HG02571 (cell line): ENCODE measurements around the gene OPRL1.
A peak's percentile ranks its signal among the peaks of the same experiment; 100 is the strongest.

Experiments used
- ATAC-seq: cut with Tn5 transposase; IDR thresholded peaks from one replicate; pipeline ENCODE4 v1.9.1; 2021; ENCODE audit warnings: mild to moderate bottlenecking, moderate library complexity; ENCODE audit not compliant: unreplicated experiment

Gene OPRL1

DNA sequence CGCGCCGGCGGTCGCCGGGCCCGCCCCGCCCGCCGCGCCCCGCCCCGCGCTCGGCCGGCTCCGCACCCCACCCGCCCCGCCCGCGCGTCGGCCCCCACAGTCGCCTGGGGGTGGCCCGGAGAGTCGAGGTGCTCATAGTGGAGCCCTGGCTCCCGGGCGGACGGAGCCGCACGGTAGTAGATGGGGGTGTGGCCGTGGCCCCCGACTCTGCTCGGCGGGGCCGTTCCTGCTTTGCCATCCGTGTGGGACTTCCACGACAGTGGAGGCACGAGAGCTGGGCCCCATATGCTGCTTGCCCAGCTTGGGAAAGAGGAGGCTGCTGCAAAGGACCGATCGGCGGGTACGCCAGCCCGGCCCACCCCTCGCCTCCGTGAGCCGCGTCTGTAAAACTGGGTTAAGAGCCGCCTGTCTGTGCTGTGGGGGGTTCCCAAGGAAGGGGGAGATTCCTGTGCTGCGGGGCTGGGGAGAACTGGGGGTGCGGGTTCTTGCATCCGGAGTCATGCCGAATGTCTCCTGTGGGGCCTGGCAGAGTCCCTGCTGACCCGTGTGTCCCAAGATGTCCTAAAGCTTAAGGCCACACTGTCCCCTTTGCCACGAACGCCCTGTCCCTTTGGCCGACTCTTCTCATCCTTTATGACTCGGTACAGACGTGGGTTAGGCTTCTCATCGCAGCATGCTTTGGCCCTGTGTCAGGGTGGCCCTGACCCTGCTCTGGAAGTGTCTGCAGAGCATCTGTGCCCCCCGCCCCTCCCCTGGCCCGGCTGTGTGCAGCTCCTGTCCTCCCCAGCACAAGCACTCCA is at the start of gene OPRL1:
TSS of gene OPRL1 (plus strand) at position 70 of the 800 bp plus-strand sequence. CDS start 12,639 bp downstream, outside the sequence.
- ATAC-seq: no peak

- ATAC-seq: no peak
Measured at GRCh38 chr20:64030371-64031134, 49.3 kb upstream of the OPRL1 start.

- ATAC-seq: no peak
Measured at GRCh38 chr20:64031822-64032314, 48.0 kb upstream of the OPRL1 start.

- ATAC-seq: no peak
Measured at GRCh38 chr20:64032706-64033624, 46.9 kb upstream of the OPRL1 start.

DNA sequence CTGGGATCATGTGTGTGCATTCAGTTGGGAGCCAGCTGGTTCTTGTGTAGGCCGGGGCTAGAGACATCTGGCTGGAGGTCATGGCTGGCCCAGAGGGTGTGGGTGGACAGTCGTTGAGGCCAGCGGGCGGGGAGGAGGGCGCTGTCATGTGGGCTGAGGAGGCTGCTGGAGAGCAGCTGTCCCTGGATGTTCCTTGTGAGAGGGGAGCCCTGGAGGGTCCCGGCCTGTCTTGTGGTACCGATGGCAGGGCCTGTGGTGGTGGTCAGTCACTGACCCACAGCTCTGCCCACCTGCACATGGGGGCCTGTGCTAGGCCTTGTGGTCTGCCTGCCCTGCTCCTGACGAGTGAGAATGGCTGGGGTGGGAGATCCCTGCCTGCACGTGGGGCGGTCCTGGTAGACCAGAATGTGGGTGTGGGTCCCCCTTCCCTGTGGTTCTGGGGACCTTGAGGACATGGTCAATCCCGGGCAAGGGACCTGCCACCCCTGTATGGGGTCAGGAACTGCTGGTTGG is 45.8 kb upstream of the OPRL1 start:
- ATAC-seq: no peak

DNA sequence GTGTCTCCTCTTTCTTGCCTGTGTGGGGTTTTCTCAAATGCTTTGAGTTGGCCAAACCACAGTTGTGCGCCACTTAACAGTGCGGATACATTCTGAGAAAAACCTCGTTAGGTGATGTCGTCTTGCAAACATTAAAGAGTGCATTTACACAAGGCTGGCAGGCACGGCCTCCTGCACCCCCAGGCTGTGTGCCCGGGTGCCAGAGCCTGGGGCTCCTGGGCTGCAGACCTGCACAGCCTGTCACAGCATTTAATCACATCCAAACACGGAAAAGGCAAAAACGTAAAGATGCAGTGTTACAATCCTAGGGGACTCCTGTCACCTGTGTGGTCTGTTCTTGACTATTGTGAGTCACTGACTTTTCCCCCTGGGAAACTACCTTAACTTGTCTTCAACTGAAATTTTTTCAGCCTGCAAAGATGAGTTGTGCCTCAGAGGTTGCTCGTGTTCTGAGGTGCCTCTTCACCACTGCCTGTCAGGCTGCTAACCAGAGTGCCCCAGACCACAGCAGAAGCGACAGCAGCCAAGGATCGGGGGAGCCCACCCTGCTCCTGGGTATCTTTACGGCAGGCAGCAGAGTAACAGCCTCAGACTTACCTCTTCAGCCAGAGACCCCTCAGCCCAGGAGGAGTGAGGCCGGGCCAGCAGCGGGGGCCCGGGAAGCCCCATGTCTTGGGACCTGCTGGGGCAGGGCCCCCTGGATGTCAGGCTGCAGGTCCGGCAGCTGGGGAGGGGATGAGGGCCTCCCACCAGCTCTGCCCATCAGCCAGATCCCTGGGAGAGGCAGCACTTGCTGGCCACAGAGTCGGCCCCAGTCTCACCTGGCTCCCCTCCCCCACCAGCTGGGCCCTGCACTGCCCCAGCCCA is 44.6 kb upstream of the OPRL1 start:
- ATAC-seq: no peak

GRCh38 chr20:64035933-64036345 is 43.9 kb upstream of the OPRL1 start, which contains the start of gene C20orf204:
C20orf204 (plus strand) TSS chr20:64036182; CDS start chr20:64036324, 142 bp downstream.
- ATAC-seq: no peak

DNA sequence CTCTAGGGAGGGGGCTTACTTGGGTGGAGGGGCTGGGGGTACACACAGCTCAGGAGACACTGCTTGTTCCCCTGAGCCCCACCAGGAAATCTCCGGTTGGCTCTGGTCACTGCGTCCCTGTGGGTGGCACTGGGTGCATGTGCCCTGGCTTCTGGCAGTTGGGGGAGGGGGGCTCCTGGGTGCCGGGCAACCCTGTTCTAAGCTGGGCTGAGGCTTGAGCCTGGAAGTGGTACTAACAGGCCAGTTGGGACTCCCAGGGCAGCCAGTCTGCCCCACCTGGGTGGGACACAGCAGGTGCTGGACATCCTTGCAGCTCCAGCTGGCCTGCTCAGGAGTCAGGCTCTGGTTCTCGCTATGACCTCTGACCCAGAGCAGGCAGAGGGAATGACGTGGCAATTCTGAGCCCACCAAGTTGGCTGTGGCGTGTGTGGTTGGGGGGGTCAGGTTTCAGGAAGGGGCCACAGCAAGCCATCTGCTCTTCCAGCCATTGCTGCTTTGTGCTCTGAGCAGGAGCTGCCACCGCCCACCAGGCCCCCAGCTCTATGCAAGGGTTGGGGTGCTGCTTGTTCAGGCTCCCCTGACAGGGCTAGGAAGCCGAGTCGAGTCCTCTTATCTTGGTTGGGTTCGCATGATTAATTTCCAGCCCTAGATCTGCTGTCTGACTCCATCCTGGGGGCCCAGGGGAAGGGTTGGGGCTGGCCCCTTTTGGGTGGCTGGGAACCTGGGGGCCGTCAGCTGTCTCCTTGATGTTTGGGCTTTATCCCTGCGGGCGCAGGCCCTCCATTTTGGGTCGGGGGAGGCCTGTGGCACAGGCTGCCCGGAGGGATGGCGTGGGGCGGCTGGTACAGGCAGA is 43.3 kb upstream of the OPRL1 start:
- no peak for ATAC-seq

DNA sequence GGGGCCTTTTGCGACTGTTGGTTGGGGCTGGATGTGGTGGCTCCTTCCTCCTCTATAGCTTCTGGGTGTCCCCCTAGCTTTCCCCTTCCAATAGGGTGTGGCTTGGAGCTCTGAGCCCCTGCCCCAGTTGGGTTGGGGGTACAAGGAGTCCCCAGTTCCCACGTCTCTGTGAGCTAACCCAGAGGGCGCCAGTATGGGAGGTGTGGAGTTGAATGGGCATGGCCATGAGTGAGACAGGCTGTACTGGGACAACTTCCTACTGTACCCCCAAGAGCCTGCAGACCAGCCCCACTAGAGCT is 42.7 kb upstream of the OPRL1 start:
- no peak for ATAC-seq

GRCh38 chr20:64037498-64038213 is 42.2 kb upstream of the OPRL1 start:
- ATAC-seq: no peak

DNA sequence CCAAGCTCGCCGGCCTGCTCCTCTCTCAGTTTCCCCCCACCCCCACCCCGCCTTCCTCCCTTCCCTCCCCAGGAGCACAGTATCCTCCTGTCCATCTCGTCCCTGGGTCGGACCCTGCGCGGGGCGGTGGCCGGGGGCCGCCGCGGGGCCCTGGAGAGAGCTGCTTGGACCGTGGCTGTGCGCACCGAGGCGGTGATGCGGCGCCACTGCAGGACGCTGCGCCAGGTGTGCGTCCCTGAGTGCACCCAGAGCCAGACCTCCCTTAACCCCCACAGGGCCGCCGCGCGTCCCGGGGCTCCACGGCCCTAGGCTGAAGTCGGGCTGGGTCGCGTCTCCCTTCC is 41.7 kb upstream of the OPRL1 start:
- ATAC-seq: peak; percentile 26

DNA sequence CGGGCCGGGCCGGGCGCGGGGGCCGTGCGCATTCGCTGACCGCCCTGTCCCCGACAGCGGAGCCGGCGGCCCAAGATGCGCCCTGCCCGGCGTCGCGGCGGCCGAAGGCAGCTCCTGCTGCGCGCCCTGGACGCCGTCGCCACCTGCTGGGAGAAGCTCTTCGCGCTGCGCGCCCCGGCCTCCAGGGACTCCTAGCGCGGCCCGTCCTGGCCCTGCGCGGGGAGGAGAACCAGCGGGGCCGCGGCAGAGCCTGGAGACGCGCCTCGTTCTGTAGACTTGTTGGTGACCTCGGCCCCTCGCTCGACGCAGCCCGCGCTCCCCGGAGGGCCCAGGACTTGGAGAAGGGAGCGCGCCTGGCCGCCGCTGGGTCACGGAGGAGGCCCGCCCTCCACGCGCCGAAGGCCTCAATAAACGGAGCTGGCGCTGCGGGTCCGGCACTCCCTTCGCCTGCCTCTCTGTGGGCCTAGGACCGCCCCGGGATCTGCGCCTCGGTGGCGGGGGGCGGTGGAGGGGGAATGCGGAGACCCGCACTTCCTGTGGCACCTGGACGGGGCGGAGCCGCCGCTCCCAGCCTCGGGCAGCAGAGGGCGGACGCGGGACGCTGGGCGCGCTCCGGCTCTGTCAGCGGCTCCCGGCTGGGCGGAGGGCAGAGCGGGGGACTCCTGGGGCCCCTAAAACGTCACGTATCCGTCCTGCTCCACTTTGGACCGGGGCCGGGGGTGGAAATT is 41.2 kb upstream of the OPRL1 start:
- ATAC-seq: peak; percentile 58

DNA sequence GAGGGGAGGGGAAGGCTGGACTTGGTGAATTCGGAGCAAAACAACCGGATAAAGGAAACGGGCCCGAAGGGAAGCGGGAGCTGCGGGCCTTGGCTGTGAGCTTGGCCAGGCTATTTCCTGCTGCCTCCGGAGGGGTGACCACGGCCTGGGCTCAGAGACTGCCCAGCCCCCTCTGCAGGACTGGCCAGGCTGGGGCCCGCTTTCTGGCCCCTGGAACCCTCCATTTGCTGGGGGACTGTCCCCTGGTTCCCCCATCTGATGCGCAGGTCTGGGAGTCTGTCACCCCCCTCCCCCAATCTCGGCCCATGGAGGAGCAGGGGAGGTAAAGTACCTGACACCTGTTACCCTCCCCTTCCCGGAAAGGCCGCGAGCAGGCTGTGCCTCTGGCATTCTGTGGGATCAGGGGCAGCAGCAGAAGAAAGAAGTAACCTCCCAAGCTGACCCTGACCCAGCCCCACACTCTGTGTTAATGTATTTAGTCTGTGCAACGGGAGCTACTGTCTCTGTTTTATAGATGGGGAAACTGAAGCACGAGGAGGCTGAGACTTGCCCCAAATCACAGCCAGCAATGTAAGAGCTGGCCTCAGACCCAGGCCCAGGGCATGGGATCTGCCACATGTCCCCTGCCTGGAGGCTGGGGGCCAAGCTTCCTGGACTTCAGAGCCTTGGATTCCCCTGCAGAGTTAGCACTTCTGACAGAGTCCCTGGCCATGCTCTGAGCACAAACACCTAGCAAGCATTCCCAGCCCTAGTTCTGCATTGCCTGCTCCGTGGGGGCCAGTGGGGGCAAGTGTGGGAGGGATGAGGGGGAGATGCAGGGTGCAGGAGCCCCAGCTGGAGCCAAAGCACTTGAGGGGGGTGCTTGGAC is 40.4 kb upstream of the OPRL1 start:
- ATAC-seq: no peak

DNA sequence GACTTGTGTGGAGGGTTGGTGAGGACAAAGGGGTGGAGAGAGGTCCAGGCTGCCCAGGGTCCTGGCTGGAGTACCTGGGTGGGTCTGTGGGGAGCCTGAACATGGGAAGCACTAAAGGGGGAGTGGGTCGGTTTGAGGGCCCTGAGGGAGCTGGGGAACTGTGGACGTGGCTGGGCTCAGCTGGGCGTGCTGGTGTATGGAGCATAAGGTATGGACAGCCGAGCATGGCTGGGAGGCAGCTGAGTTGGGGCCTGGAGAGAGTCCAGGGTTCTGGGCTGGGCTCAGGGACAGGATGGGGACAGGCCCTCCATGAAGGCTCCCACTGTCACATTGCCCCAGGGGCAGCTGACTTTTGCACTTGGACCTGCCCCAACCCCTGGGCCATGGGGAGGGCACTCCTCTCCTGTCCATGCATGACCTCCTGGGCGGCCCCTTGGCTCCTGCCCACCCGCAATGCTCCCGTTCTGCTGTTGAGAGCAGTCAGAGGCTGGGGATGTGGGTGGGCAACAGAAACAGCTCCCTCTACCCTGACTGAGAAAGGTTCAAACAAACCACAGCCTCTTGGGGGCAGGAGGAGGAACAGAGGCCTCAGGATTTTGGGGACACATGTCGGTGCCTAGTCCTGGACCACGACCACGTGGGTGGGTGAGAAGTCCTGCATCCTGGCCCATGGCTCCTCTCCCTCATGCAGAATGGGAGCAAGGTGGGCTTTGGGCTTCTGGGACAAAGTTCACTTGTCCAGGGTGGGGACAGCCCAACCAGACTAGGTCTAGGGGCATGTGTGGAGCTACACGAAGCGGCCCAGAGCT is 39.4 kb upstream of the OPRL1 start:
- ATAC-seq: no peak

- no peak for ATAC-seq
Measured at GRCh38 chr20:64041040-64041780, 38.7 kb upstream of the OPRL1 start.

DNA sequence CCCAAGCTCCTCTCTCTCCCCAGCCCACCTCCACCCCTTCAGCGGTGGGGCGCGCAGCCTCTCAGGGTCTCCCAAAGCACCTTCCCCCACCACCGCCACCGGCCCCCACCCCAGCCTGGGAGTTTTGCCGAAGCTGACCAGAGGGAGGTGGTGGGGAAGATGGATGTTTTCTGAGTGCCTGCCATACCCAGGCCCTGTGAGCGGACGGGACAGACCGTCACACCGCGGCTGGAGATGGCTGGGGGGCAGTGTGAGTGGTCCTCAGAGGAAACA is 38.2 kb upstream of the OPRL1 start:
- ATAC-seq: no peak
